ENCODE results near the gene EAF1.

Gene EAF1

GRCh38 chr3:15491143-15491542 is 63.7 kb downstream of the EAF1 start:
- Histone ChIP-seq H2AFZ (ENCODE audit: low read length) (no peak overlapping the region), H3K4me2 (ENCODE audit: low read length) (no peak overlapping the region), H3K36me3 (ENCODE audit: insufficient read depth, low read length) (no peaks in the 10 kb centered on the region)

More at GRCh38 chr3:15491143-15491542, 63.7 kb downstream of the EAF1 start:
- no peaks in the 10 kb centered on the region for H3K4me1 ChIP-seq (ENCODE audit: insufficient read depth, low read length, severe bottlenecking)
- no peak overlapping the region for H3K4me3 ChIP-seq (ENCODE audit: low read depth, low read length, poor library complexity, severe bottlenecking)
- H3K9ac ChIP-seq (ENCODE audit: low read length) = no peak overlapping the region
- H3F3A ChIP-seq (ENCODE audit: insufficient read depth, low read length) = no peaks in the 10 kb centered on the region
- no peak overlapping the region for H3K27ac ChIP-seq (ENCODE audit: low read depth, low read length, poor library complexity, severe bottlenecking)
- no peaks in the 10 kb centered on the region; the same call in 1 of the 2 replicates for H3K27me3 ChIP-seq (ENCODE audit: insufficient read depth, low read length)
- H3K79me2 ChIP-seq (ENCODE audit: insufficient read depth, low read length) = no peaks in the 10 kb centered on the region
- H3K9me3 ChIP-seq (ENCODE audit: low read length) = no peaks in the 10 kb centered on the region
- TF ChIP-seq EZH2 (IDR thresholded peaks at IDR 0.05; ENCODE audit: borderline replicate concordance, low read length) = no peak
- TF ChIP-seq CTCF (IDR thresholded peaks at IDR 0.05; ENCODE audit: low read length) = no peak
- H4K20me1 ChIP-seq (ENCODE audit: insufficient read depth, low read length) = no peaks in the 10 kb centered on the region
- H3K9me2 ChIP-seq (ENCODE audit: low read depth, low read length) = no peaks in the 10 kb centered on the region

Measured in OCI-LY1 (cell line).